Measurements from ENCODE around the gene FTCD. TPM values are rescaled to one million over a fixed set of nuclear protein-coding genes. Genes with fewer than 3 reads are reported as not detected.
"Not testable (repeated sequence)": the region's sequence is repeated elsewhere in the genome, so short reads cannot be mapped to it uniquely, and the experiment has no call there.

The FTCD gene
- total RNA-seq, 2 donors from 2014 or later = 0.68 to 1.6 TPM

- intact Hi-C loops (cut with DNase I) = loop anchor here in 1 of 2 donors (10.0 kb wide), 1 partner anchor 107 kb away; no protein-coding TSS in a partner anchor
- DNase-seq, ATAC-seq: not testable (repeated sequence)
These were observed 8.0 kb downstream of the FTCD start for GRCh38 chr21:46147429-46147828.

GRCh38 chr21:46146856-46147255, 8.5 kb downstream of the FTCD start:
- ATAC-seq = no peak
- intact Hi-C loops (cut with DNase I) = loop anchor here in 1 of 2 donors (10.0 kb wide), 1 partner anchor 108 kb away; no protein-coding TSS in a partner anchor
- no peak for DNase-seq

DNA sequence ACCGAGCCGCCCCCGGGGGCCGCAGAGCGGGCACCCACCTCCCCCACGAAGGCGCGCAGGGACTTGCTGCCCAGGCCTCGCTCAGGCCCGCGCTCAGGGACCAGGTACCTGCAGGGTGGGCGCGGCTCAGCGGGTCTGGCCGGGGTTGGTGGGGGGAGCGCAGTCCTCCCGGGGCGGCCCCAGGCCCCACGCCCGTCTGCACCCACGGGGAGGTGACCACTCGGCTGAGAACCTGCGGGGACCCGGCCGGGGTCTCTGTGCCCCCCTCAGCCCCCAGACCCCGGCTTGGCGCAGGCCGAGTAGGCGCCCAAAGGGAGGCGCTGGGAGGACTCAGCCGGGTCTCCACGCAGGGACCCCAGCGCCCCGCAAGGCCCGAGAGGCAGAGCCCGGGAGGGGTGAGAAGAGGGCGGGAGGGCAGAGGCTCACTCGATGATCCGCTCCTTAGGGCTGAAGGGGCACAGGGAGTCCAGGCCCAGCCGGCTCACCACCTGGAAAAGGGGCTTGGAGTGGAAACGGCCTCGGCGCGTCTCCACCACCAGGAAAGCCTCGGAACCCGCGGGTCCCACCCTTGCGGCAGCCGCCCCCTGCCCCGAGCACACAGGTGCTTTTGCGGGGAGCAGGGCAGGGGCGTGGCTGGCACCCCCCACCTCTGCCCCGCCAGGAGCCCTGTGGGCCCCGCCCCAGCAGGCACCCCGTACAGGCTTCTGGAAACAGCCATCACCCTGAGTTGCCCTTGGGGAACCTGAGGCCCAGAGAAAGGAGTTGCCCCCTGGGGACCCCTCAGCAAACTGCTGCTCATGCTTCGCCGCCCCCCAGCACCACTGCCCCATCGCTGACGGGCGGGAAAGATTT, 9.3 kb downstream of the FTCD start:
- intact Hi-C loops (cut with DNase I) = loop anchor here in 1 of 2 donors (10.0 kb wide), 1 partner anchor 109 kb away; no protein-coding TSS in a partner anchor
- DNase-seq = peak; percentile 22
- ATAC-seq = no peak

DNA sequence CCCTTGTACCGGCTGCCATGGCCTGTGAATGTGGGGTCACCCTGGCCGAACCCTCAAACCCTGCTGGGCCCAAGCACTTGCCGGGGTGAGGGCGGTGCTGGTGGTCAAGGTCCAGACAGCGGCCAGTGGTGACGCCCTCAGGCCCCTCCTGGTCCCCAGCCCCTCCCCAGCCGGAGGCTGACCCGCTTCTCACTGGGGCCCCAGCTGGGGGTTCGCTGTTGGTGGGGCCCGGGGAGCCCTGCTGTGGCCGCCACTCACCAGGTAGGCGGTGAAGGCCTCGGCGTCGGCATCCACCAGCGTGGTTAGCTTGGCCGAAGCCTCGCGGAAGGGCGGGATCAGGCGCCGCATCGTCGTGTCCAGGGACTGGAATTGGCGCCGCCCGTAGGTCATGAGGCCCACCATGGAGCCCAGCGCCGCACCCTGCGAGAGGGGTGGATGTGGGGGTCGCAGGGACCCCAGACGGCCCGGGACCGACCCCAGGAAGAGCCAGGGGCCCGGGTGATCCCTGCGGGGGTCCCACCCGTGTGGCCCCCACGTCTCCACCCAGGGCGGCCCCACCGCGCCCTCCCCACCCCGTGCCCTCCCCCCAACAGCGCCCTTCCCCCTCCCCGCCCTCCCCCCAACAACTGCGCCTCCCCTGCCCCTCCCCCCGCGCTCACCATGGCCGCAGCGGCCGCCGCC, 10.1 kb downstream of the FTCD start:
- intact Hi-C loops (cut with DNase I) = loop anchor here in 1 of 2 donors (10.0 kb wide), 1 partner anchor 110 kb away; no protein-coding TSS in a partner anchor
- DNase-seq = peak; percentile 20
- no peak for ATAC-seq

DNA sequence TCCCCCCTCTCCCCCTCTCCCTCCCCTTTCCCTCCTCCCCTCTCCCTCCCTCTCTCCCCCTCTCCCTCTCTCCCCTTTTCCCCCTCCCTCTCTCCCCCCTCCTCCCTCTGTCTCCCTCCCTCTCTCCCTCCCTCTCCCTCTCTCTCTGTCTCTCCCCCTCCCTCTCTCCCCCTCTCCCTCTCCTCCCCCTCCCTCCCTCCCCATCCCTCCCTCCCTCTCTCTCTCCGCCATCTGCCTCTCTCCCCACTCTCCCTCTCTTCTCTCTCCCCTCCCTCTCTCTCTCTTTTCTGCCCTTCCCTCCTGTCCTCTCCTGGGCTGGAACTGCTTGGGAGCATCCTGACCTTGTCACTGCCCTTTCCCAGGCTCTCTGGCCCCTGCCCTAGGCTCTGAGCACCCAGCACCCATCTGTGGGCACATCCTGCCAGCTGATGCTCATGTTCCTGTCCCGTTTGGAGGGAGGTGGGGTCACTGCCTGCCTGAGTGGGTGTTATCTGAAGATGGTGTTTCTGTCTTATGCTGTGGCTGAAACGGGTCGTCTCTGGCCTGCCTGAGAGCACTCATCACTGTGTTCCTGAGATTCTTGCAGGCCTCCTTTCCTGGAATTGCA, 10.8 kb downstream of the FTCD start:
- ATAC-seq = no peak
- DNase-seq = no peak
- intact Hi-C loops (cut with DNase I) = loop anchor here in 1 of 2 donors (5.0 to 10.0 kb wide), 2 partner anchors 78 to 110 kb away; no protein-coding TSS in a partner anchor

DNA sequence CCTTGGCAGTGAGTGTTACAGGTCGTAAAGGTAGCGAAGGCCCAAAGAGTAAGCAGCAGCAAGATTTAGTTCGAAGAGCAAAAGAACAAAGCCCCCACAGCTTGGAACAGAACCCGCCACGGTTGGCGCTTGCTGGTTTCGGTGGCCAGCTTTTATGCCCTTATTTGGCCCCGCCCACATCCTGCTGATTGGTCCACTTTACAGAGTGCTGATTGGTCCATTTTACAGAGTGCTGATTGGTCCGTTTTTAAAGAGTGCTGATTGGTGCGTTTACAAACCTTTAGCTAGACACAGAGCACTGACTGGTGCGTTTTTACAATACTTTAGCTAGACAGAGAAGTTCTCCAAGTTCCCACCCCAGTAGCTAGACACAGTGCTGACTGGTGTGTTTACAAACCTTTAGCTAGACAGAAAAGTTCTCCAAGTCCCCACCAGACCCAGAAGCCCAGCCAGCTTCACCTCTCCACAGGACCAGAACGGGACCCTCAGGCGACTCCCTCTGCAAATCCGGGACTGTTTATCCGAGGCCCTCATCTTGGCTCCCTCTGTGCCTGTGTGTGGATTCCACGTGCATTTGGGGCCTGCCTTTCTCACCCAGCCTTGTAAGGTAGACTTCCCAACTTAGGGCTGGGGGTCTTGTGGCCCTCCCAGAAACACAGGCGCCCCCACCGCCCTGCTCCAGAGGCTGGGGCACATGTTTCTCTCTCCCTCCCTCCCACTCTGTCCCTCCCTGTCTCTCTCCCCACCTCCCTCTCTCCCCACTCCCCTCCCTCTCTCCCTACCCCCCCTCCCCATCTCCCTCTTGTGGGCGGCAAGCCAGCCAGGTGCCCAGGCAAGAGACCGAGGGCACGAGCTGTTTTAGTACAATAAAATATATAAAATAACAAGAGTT, 12.6 kb downstream of the FTCD start:
- DNase-seq (peak; percentile 12), ATAC-seq (no peak)
- intact Hi-C loops (cut with DNase I) = loop anchor here in 1 of 2 donors (5.0 to 10.0 kb wide), 2 partner anchors 79 to 112 kb away; no protein-coding TSS in a partner anchor

DNA sequence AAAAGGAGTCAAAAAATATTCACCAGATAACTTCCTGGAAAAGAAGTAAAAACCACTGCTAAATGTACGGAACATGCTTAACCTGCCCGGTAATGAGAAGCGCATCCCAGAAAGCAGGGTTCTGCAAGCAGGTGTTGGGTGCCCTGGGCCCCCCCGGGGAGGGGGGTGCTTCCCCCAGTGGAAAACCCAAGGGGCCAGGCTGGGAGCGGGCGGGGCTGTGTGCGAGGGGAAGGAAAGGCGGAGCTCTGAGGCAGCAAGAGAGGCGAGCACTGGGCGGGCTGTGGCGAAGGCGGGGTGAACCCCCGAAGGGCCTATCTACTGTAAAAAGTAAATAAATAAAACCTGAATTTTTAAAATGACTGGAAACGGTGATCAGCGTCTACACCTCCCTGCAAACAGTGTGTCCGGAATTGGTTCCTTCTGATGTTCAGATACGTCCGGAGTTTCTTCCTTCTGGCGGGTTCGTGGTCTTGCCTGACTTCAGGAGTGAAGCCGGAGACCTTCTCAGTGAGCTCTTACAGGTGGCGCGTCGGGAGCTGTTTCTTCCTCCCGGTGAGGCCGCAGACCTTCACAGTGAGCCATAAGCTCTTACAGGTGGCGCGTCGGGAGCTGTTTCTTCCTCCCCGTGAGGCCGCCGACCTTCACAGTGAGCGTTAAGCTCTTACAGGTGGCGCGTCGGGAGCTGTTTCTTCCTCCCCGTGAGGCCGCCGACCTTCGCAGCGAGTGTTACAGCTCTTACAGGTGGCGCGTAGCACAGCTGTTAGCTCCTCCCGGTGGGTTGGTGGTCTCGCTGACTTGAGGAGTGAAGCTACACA, 13.4 kb downstream of the FTCD start:
- intact Hi-C loops (cut with DNase I) = loop anchor here in 1 of 2 donors (5.0 to 10.0 kb wide), 2 partner anchors 80 to 113 kb away; no protein-coding TSS in a partner anchor
- ATAC-seq (no peak), DNase-seq (peak; percentile 24)

DNA sequence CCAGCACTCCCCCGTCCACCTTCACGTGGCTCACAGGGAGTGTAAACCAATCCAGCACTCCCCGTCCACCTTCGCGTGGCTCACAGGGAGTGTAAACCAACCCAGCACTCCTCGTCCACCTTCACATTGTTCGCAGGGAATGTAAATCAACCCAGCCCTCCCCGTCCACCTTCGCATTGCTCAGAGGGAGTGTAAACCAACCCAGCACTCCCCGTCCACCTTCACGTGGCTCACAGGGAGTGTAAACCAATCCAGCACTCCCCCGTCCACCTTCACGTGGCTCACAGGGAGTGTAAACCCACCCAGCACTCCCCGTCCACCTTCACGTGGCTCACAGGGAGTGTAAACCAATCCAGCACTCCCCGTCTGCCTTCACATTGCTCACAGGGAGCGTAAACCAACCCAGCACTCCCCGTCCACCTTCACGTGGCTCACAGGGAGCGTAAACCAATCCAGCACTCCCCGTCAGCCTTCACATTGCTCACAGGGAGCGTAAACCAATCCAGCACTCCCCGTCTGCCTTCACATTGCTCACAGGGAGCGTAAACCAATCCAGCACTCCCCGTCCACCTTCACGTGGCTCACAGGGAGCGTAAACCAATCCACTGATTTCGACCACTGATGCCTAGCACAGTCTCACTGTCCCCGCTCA, 14.9 kb downstream of the FTCD start:
- not testable (repeated sequence) for ATAC-seq, DNase-seq
- intact Hi-C loops (cut with DNase I) = loop anchor here in 1 of 2 donors (5.0 to 10.0 kb wide), 2 partner anchors 82 to 114 kb away; no protein-coding TSS in a partner anchor

- no peak for DNase-seq
- ATAC-seq = no peak
- intact Hi-C loops (cut with DNase I) = loop anchor here in 1 of 2 donors (5.0 to 10.0 kb wide), 2 partner anchors 83 to 115 kb away; no protein-coding TSS in a partner anchor
These were observed 15.7 kb downstream of the FTCD start for GRCh38 chr21:46139686-46140085.

DNA sequence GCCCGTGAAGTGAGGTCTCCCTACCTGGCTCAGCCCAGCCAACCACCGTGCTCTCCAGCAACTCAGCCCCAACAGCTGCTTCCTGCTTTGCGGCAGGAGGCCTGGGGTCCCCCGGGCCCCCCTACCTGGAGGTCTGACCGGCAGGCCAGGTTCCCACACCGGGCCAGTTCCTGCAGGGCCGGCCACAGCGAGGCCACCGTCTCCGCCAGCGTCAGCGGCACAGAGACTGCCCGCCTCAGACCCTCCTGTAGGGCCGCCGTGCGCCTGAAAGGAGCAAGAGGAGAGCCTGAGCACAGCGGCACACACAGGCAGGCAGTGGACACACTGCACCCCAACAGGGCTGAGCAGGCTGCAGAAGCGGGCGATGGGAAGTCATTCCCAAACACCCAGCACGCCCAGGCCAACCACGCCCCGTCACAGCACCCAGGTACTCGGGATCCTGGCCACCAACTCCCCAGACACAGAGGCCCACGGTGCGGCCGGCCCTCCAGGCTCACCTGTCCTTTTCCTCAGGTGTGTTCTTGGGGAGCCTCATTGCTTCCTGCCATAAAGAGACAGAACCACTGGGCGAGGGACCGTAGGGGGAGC, 16.9 kb downstream of the FTCD start:
- DNase-seq (no peak), ATAC-seq (peak in 1 of 2 donors; percentile 8)
- intact Hi-C loops (cut with DNase I) = no loop called here

- DNase-seq = no peak
- intact Hi-C loops (cut with DNase I) = no loop called here
- no peak for ATAC-seq
These were observed 17.5 kb downstream of the FTCD start for GRCh38 chr21:46137908-46138307.

- DNase-seq = no peak
- intact Hi-C loops (cut with DNase I) = no loop called here
- no peak for ATAC-seq
These were observed 18.5 kb downstream of the FTCD start for GRCh38 chr21:46136739-46137349.

- DNase-seq (no peak), ATAC-seq (no peak)
- intact Hi-C loops (cut with DNase I) = no loop called here
These were observed 19.5 kb downstream of the FTCD start for GRCh38 chr21:46135782-46136395.

GRCh38 chr21:46131838-46132651, 23.3 kb downstream of the FTCD start:
- intact Hi-C loops (cut with DNase I) = no loop called here
- DNase-seq = no peak
- peak in 1 of 2 donors; percentile 2 for ATAC-seq

DNA sequence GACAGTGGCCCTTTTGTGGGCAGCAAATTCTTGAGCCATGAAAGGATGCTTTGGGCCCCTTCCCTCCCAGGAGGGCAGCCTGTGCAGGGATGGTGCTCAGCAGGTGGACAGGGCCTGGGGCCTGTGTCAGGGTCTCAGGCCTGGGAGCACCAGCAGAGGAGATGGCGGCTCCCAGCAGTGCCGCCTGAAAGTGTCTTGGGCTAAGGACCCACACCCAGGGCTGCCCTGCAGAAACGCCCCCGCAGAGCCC, 23.9 kb downstream of the FTCD start:
- DNase-seq = no peak
- peak in 1 of 2 donors; percentile 3 for ATAC-seq
- intact Hi-C loops (cut with DNase I) = no loop called here

All from left cardiac atrium (tissue), 4 donors.